GM23248 (cell line): ENCODE data around the gene ITPRIP.

ENCODE experiments used
- EZH2 ChIP-seq: fragments of 200-600 bp; sonication (generic); IDR thresholded peaks from 2 replicates; pipeline ENCODE4 v1.6.1; 2018; ENCODE audit warnings: antibody characterized with exemption, mild to moderate bottlenecking; ENCODE audit not compliant: insufficient read depth, poor library complexity, severe bottlenecking
- EZH2phosphoT487 ChIP-seq: fragments of 200-600 bp; sonication (generic); IDR thresholded peaks from 2 replicates; pipeline ENCODE4 v1.6.1; 2018; ENCODE audit warnings: antibody characterized with exemption, moderate library complexity, mild to moderate bottlenecking, low read depth; ENCODE audit not compliant: insufficient read depth

DNA sequence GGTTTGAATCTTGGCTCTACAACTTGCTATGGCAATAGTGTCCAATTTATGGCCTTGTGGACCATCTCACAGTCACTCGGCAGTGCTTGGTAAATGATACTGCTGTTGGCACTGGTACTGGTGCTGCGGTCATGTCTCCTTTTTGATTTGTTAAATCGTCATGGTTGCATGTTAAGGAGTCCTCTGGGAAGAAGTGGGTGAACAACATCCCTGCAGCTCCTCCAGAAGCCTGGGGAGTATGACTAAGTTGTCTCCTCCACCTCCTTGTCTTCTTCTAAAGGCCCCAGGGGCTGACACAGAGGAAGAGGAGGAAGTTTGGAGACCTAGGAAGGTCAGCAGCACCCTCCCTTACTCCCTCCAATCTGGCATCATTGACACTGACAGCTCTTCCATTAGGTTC, 8.5 kb downstream of the ITPRIP start:
- TF ChIP-seq EZH2phosphoT487 (no peak), EZH2 (no peak)
